Stimulated activated CD4-positive, alpha-beta T cell treated with anti-CD3 and anti-CD28 coated beads, Interleukin-15, amount 100 ng/mL, for 48 hours (primary cell): ENCODE measurements around the gene AGMO.

Experiments
- DNase-seq, 2 donors: peaks; one replicate each; pipeline ENCODE4 v3.0.0-alpha.2; 2020; ENCODE audit warnings: low read depth in 2 of 2

AGMO gene

GRCh38 chr7:15561835-15562234 is at the start of gene AGMO:
Gene AGMO, minus strand, starts transcription at chr7:15562015.
- DNase-seq = no peak

- DNase-seq = no peak
These were observed 48.7 kb upstream of the AGMO start for GRCh38 chr7:15610503-15610902.

- no peak for DNase-seq
These were observed 47.5 kb upstream of the AGMO start for GRCh38 chr7:15609287-15609686.

- no peak for DNase-seq
These were observed 45.9 kb upstream of the AGMO start for GRCh38 chr7:15607529-15608210.

GRCh38 chr7:15606561-15606960 is 44.7 kb upstream of the AGMO start:
- DNase-seq = no peak

GRCh38 chr7:15604166-15604565 is 42.4 kb upstream of the AGMO start:
- no peak for DNase-seq

GRCh38 chr7:15603124-15603523 is 41.3 kb upstream of the AGMO start:
- DNase-seq = no peak

GRCh38 chr7:15602236-15602635 is 40.4 kb upstream of the AGMO start:
- DNase-seq = no peak

- DNase-seq = no peak
These were observed 39.4 kb upstream of the AGMO start for GRCh38 chr7:15601175-15601574.

GRCh38 chr7:15600298-15600697 is 38.5 kb upstream of the AGMO start:
- no peak for DNase-seq

GRCh38 chr7:15594461-15594860 is 32.6 kb upstream of the AGMO start:
- no peak for DNase-seq

GRCh38 chr7:15593382-15593781 is 31.6 kb upstream of the AGMO start:
- no peak for DNase-seq

- no peak for DNase-seq
These were observed 24.5 kb upstream of the AGMO start for GRCh38 chr7:15586266-15586665.

GRCh38 chr7:15584575-15584974 is 22.8 kb upstream of the AGMO start:
- DNase-seq = no peak

- no peak for DNase-seq
These were observed 21.0 kb upstream of the AGMO start for GRCh38 chr7:15582773-15583172.

- no peak for DNase-seq
These were observed 19.6 kb upstream of the AGMO start for GRCh38 chr7:15581352-15581951.

GRCh38 chr7:15580604-15581351 is 19.0 kb upstream of the AGMO start:
- no peak for DNase-seq

GRCh38 chr7:15577600-15577999 is 15.8 kb upstream of the AGMO start:
- DNase-seq = no peak

GRCh38 chr7:15571301-15571878 is 9.6 kb upstream of the AGMO start:
- no peak for DNase-seq

- DNase-seq = no peak
These were observed 5.8 kb upstream of the AGMO start for GRCh38 chr7:15567652-15568051.

GRCh38 chr7:15567036-15567435 is 5.2 kb upstream of the AGMO start:
- no peak for DNase-seq

- DNase-seq = no peak
These were observed 4.7 kb upstream of the AGMO start for GRCh38 chr7:15566476-15566875.

GRCh38 chr7:15560968-15561367 is 847 bp downstream of the AGMO start:
- DNase-seq = no peak
